Subcutaneous abdominal adipose tissue (tissue), 5 donors: Measurements from ENCODE around the gene CLRN3.

Source experiments
- H3K27ac ChIP-seq: one replicate; pipeline ENCODE4 v1.7.0; 2013; ENCODE audit warnings: low read depth, mild to moderate bottlenecking, inconsistent platforms, low read length, moderate library complexity
- H3K27me3 ChIP-seq, 5 donors: one replicate each; pipeline ENCODE4 v1.7.0; 2013; ENCODE audit warnings: low read length in 5 of 5, inconsistent platforms in 1 of 5; ENCODE audit not compliant: control insufficient read depth in 5 of 5, insufficient read depth in 4 of 5
- H3K36me3 ChIP-seq, 5 donors: one replicate each; pipeline ENCODE4 v1.7.0; 2013; ENCODE audit warnings: low read length in 5 of 5; ENCODE audit not compliant: control insufficient read depth in 5 of 5, insufficient read depth in 5 of 5
- H3K4me1 ChIP-seq, 5 donors: one replicate each; pipeline ENCODE4 v1.7.0; 2013; ENCODE audit warnings: low read length in 5 of 5, mild to moderate bottlenecking in 3 of 5, moderate library complexity in 1 of 5; ENCODE audit not compliant: control insufficient read depth in 5 of 5, insufficient read depth in 5 of 5
- H3K4me3 ChIP-seq, 5 donors: one replicate each; pipeline ENCODE4 v1.7.0; 2013; ENCODE audit warnings: low read length in 5 of 5, low read depth in 1 of 5
- H3K9ac ChIP-seq, 5 donors: one replicate each; pipeline ENCODE4 v1.7.0; 2013; ENCODE audit warnings: low read length in 5 of 5, mild to moderate bottlenecking in 4 of 5, moderate library complexity in 3 of 5
- H3K9me3 ChIP-seq, 5 donors: one replicate each; pipeline ENCODE4 v1.7.0; 2013; ENCODE audit warnings: low read length in 5 of 5; ENCODE audit not compliant: control insufficient read depth in 5 of 5
- donor health status: healthy.
- donor health status: healthy.
- donor health status: healthy.
- donor health status: healthy.
- donor health status: healthy.

Gene CLRN3

DNA sequence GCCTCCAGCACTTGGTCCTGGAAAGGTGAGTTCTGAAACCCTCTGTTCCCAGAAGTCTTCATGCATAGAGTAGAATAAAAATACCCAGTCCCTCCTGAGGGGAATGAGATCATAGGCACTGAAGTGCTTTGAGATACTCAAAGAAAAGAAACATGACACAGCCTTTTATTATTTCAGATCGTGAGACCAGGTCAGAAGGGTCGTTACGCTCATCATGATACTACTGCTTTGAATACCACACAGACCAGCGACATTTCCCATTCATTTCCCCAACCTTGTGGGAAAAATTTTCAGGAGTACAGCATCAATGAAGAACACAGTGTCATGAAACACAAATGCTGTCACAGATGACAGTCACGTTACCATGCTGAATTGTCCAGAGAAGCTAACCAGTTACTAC, 15.0 kb downstream of the CLRN3 start:
- peaks cover 0 to 1% (median 0%) of the 10 kb centered on the region in 5 donors for H3K27me3 ChIP-seq
- peaks cover 0 to 38% (median 10%) of the 10 kb centered on the region in 5 donors for H3K4me1 ChIP-seq
- no peak overlapping the region for H3K4me3 ChIP-seq
- H3K9me3 ChIP-seq, result no peaks in the 10 kb centered on the region
- no peak overlapping the region for H3K9ac ChIP-seq
- no peak overlapping the region for H3K27ac ChIP-seq
- H3K36me3 ChIP-seq, result no peaks in the 10 kb centered on the region

DNA sequence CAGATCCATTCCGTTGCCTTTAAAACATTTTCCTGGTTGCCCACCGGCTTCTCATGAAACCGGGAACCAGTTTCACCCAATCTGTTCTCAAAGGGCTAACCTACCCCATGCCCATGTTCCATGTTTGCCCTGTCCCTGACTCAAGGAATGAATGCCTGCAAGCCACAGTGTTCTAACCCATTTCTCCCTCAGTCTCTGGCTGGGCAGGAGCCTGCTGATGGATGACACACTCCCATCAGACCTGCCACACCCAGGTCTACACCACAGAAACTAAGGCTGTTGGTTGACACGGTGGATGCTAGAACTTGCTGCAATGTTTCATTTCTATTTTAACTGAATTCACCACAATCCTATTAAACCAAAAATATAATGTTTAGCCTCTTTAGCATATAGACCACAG, 15.6 kb downstream of the CLRN3 start:
- Histone ChIP-seq H3K4me1 (peaks cover 0 to 38% (median 15%) of the 10 kb centered on the region in 5 donors), H3K9me3 (no peaks in the 10 kb centered on the region), H3K27me3 (peaks cover 0 to 7% (median 5%) of the 10 kb centered on the region in 5 donors), H3K27ac (no peak overlapping the region), H3K9ac (no peak overlapping the region), H3K36me3 (no peaks in the 10 kb centered on the region), H3K4me3 (no peak overlapping the region)

DNA sequence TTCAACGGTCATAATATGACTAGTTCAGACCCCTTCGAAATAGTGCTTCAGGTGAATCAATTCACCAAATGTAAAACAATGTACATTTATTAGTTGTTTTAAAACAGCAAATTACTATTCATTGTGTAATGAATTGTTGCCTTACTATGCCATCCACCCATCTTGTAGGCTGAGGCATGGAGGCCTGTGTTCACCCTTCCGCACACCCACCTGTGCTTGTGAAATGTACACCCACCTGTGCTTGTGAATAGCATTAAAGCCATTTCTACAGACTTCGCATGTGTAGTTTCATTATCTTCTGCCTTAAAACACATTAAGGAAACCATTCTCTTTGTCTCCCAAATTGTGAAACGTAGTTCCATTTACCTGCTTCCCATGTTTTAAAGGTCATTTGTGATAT, 16.8 kb downstream of the CLRN3 start:
- no peak overlapping the region for H3K27ac ChIP-seq
- peaks cover 0 to 14% (median 7%) of the 10 kb centered on the region in 5 donors for H3K27me3 ChIP-seq
- H3K9me3 ChIP-seq, result no peaks in the 10 kb centered on the region
- H3K4me3 ChIP-seq, result no peak overlapping the region
- H3K36me3 ChIP-seq, result no peaks in the 10 kb centered on the region
- H3K4me1 ChIP-seq, result peaks cover 0 to 28% (median 14%) of the 10 kb centered on the region in 5 donors
- no peak overlapping the region for H3K9ac ChIP-seq

DNA sequence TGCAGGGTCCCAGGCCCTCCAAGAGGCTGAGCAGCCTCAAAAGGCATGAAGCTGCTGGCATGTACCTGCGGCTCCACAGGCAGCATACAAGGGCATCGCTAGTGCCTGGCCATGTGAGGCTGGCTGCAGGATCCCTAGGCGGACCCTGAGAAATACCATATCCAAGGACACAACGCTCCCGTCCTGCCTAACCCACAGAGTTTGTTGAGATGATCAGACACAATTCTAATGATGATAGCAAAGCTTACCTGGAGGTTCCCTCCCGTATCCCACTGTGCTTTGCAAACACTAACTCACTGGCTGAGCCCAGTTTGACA, 17.3 kb downstream of the CLRN3 start:
- Histone ChIP-seq H3K27me3 (peaks cover 0 to 14% (median 8%) of the 10 kb centered on the region in 5 donors), H3K27ac (no peak overlapping the region), H3K4me1 (peaks cover 0 to 23% (median 10%) of the 10 kb centered on the region in 5 donors), H3K4me3 (no peak overlapping the region), H3K36me3 (no peaks in the 10 kb centered on the region), H3K9me3 (no peaks in the 10 kb centered on the region), H3K9ac (no peak overlapping the region)

DNA sequence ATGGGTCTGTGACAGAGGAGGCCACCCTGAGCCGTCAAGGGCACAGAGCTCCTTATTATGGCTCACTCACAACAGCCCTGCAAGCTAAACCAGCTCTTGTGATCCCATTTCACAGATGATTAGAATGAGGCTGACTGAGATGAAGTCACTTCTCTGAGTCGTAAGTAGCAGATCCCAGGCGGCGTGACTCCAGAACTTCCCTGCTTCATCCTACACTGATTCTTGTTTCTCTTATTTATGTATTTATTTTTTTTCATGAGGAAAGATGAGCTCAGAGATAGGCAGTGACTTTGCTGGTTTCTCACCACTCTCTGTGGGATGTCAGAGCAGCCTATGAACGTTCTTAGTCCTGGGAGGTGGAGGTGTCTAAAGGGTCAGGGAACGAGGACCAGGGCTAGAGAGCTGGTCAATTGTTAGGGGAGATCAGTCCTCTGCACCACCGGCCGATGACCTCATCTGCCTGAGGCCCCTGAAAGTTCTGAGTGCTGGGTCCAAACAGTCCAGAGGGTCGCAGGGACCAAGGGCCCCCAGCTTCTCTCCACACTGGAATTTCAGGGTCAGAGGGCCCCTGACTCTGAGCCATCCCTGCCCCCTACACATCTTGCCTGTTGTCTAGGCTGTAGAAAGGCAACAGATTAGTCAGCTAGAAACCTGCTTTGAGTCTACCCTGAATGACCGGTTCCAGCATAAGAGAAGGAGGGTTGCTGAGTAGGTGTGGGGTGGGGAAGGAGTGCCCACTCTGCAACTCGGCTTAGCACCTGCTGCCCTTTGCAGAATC, 17.9 kb downstream of the CLRN3 start:
- H3K36me3 ChIP-seq, result no peaks in the 10 kb centered on the region

DNA sequence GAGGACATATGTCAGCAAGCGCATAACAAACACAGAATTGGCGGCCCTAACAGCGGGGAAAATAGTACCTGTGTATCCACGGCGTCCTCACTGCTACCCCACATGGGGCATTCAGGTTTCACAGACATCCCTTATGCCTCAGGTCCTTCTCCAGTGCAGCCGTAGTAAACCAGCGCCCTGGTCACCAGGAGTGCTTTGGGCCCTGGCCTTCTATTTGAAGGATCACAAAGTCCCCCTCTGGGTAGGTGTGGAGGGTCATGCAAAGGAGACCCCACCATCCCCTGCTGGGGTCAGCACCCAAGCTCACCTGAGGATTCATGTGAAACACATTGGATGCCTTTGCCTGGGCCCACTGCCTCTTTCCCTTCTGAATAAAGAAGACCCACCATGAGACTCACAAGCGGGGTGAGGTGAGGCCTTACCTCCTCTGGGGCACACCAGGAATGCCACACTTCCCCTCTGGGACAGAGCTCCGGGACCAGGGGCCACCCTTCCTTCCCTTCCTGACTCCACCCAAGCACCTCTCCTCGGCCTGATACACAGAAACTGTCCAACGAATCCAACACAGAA, 18.8 kb downstream of the CLRN3 start:
- no peak overlapping the region for H3K9ac ChIP-seq
- peaks cover 0 to 14% (median 8%) of the 10 kb centered on the region in 5 donors for H3K27me3 ChIP-seq
- no peak overlapping the region for H3K27ac ChIP-seq
- peaks cover 0 to 15% (median 10%) of the 10 kb centered on the region in 5 donors for H3K4me1 ChIP-seq
- no peak overlapping the region for H3K4me3 ChIP-seq
- no peaks in the 10 kb centered on the region for H3K36me3 ChIP-seq
- H3K9me3 ChIP-seq, result peaks cover 0 to 5% (median 4%) of the 10 kb centered on the region in 5 donors

More for the DNA sequence above, 17.9 kb downstream of the CLRN3 start:
- no peak overlapping the region for H3K27ac ChIP-seq
- H3K4me3 ChIP-seq, result no peak overlapping the region
- no peaks in the 10 kb centered on the region for H3K9me3 ChIP-seq
- peaks cover 0 to 19% (median 10%) of the 10 kb centered on the region in 5 donors for H3K4me1 ChIP-seq
- H3K27me3 ChIP-seq, result peaks cover 0 to 14% (median 8%) of the 10 kb centered on the region in 5 donors
- no peak overlapping the region for H3K9ac ChIP-seq

DNA sequence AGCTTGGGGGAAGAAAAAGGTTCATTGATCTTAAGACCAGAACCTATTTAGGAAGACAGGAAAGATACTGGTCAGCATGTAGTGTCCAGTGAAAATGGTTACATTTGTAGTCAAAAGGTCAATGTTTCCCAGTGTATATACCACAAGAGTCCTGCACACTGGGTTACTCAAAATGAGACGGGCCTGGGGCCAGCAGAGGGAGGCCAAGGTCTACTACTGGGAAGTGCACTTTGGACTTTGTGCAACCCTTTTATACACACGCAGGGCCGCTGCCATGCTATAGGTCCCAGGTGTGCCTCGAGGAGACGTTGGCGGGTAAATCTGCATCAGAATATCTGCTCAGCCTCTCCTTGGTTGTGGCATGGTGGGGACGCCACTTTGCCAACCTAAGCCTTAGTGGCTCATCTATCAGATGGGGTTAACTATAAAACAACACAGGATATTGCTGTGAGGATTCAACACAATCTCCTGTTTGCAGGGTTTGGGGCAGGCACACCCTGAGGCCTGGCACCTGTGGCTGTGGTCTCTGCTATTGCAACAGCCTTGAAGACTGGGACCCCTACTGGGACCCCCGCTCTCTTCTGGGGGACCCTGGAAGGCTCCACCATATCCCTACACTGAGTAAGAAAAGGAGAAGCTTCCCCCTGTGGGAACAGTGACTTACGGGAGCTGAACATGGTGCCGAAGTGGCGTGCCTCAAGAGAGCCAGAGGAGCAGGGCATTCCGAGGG, 19.7 kb downstream of the CLRN3 start:
- H3K4me3 ChIP-seq, result no peak overlapping the region
- no peak overlapping the region for H3K27ac ChIP-seq
- H3K9ac ChIP-seq, result no peak overlapping the region
- H3K4me1 ChIP-seq, result peaks cover 0 to 15% (median 5%) of the 10 kb centered on the region in 5 donors
- peaks cover 0 to 10% (median 5%) of the 10 kb centered on the region in 5 donors for H3K9me3 ChIP-seq
- H3K36me3 ChIP-seq, result no peaks in the 10 kb centered on the region
- peaks cover 0 to 14% (median 8%) of the 10 kb centered on the region in 5 donors for H3K27me3 ChIP-seq

DNA sequence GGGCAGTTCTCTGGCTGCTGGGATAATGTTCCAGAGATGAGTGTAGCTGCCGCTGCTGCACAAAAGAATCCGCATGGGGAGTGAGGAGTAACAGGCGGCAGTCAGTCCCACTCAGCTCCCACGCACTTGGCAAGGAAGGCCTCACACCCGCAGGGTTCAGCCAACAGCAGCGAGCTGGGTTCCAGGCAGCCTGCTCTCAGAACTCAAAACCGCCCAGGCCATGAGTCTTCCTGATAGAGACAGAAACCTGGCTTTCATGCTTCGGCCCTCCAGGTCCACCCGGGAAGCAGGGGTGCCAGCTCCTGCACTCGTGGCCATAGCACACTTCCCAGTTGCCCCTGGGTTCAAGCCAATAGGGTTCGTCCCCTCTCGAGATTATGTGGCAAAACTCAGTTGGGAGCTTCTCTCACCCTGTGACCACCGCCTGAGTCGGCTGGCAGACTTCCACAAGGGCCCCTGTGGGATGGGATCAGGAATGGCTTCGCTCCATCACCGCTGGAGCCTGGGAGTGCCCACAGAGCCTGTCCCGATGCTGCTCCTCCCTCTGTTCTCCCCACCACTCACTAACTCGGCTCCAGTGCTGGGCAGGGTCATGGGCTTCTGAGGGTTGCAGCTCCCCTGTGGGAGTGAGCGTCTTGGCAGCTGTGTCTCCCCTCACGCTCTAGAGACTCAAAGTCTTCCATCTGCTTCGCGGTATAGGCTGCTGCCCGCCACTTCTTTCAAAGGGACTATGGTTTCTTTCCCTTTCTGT, 20.6 kb downstream of the CLRN3 start:
- H3K27ac ChIP-seq, result no peak overlapping the region
- H3K4me1 ChIP-seq, result peaks cover 0 to 15% (median 5%) of the 10 kb centered on the region in 5 donors
- no peak overlapping the region for H3K4me3 ChIP-seq
- peaks cover 0 to 10% (median 5%) of the 10 kb centered on the region in 5 donors for H3K9me3 ChIP-seq
- peaks cover 0 to 14% (median 8%) of the 10 kb centered on the region in 5 donors for H3K27me3 ChIP-seq
- H3K36me3 ChIP-seq, result no peaks in the 10 kb centered on the region
- no peak overlapping the region for H3K9ac ChIP-seq

DNA sequence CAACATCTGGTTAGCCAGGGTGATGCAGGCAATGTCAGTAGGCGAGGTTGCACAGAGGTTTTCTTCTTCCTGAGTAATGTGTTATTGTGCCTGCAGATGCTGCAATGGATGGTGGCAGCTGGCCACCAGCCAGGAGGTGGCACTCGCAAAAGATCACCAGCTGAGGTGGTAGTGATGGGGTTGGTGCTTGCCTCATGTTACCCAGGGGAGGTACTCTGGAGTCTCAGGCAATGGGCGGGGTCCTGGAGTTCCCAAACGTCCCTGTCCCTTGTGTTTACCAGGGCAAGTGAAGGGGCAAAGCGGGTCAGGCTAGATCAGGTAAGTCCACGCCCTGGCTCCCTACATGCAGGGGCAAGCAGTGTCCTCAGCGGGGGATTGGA, 21.1 kb downstream of the CLRN3 start:
- H3K27ac ChIP-seq, result no peak overlapping the region
- H3K4me3 ChIP-seq, result no peak overlapping the region
- peaks cover 0 to 14% (median 8%) of the 10 kb centered on the region in 5 donors for H3K27me3 ChIP-seq
- no peak overlapping the region for H3K9ac ChIP-seq
- peaks cover 0 to 15% (median 5%) of the 10 kb centered on the region in 5 donors for H3K4me1 ChIP-seq
- H3K36me3 ChIP-seq, result no peaks in the 10 kb centered on the region
- H3K9me3 ChIP-seq, result peaks cover 0 to 10% (median 5%) of the 10 kb centered on the region in 5 donors
